B cell (primary cell): Measurements from ENCODE around the gene SMIM5. TPM values are rescaled to one million over a fixed set of nuclear protein-coding genes. Genes with fewer than 3 reads are reported as not detected.

Source experiments
- ATAC-seq: fragments of 200-7000 bp; cut with Tn5 transposase; one replicate; pipeline ENCODE4 v1.10.0; 2021; ENCODE audit warnings: low read depth, mild to moderate bottlenecking, moderate number of reproducible peaks, moderate library complexity
- CTCF ChIA-PET: fragments of 350-600 bp; sonication (Branson Sonifier 250); formaldehyde crosslinking; loops from one replicate; lab custom pipeline; 2021; ENCODE audit warnings: antibody characterized with exemption, inconsistent platforms; lab: Charles Lee
- POLR2A ChIA-PET: fragments of 350-600 bp; sonication (Branson Sonifier 250); formaldehyde crosslinking; loops from one replicate; lab custom pipeline; 2021; ENCODE audit warnings: antibody characterized with exemption; lab: Charles Lee
- DNase-seq: peaks from one replicate; pipeline ENCODE4 v3.0.0; 2013
- H2AFZ ChIP-seq: 2 replicates; pipeline ENCODE4 v1.6.1; 2012; ENCODE audit warnings: mild to moderate bottlenecking, low read depth, low read length; ENCODE audit not compliant: insufficient read depth, poor library complexity, severe bottlenecking
- H3K27ac ChIP-seq, 2 donors: 1 replicate in 1 of 2; 2 replicates in 1 of 2; pipeline ENCODE4 v1.5.1; 2012 to 2013; ENCODE audit warnings: low read length in 2 of 2, mild to moderate bottlenecking in 2 of 2, moderate library complexity in 1 of 2
- H3K27me3 ChIP-seq, 4 experiments: fragments of 200-600 bp in 1 of 4; sonication (generic) in 1 of 4; replicated peaks in 1 of 4; 1 replicate in 2 of 4; 2 replicates in 2 of 4; pipeline versions ENCODE4 v1.6.1 to v1.7.0; 2013 to 2016; ENCODE audit warnings: low read length in 3 of 4, mild to moderate bottlenecking in 2 of 4, mixed read lengths in 1 of 4, moderate library complexity in 1 of 4; ENCODE audit not compliant: insufficient read depth in 4 of 4, control insufficient read depth in 3 of 4; ENCODE audit errors: control extremely low read depth in 1 of 4
- H3K36me3 ChIP-seq, 2 experiments: replicated peaks in 1 of 2; 1 replicate in 1 of 2; 2 replicates in 1 of 2; pipeline versions ENCODE4 v1.6.1 to v1.7.1; 2013; ENCODE audit warnings: low read length in 1 of 2; ENCODE audit not compliant: insufficient read depth in 2 of 2, control insufficient read depth in 1 of 2; ENCODE audit errors: control extremely low read depth in 1 of 2, extremely low read depth in 1 of 2
- H3K4me1 ChIP-seq, 2 donors: fragments of 200-600 bp in 1 of 2; sonication (generic) in 1 of 2; 1 replicate in 1 of 2; 2 replicates in 1 of 2; pipeline versions ENCODE4 v1.5.1 to v1.6.1; 2013 to 2017; ENCODE audit warnings: low read length in 2 of 2; ENCODE audit not compliant: control insufficient read depth in 2 of 2, insufficient read depth in 2 of 2
- H3K4me2 ChIP-seq: replicated peaks from 2 replicates; pipeline ENCODE3; 2012; ENCODE audit warnings: mild to moderate bottlenecking, low read depth, low read length; ENCODE audit not compliant: poor library complexity, severe bottlenecking
- H3K4me3 ChIP-seq, 5 experiments: fragments of 200-600 bp in 1 of 5; sonication (generic) in 1 of 5; 1 replicate in 3 of 5; 2 replicates in 2 of 5; pipeline versions ENCODE4 v1.5.1 to v1.7.0; 2011 to 2016; ENCODE audit warnings: low read length in 4 of 5, mild to moderate bottlenecking in 4 of 5, low read depth in 2 of 5, control low read depth in 1 of 5, moderate library complexity in 1 of 5; ENCODE audit not compliant: insufficient read depth in 1 of 5; ENCODE audit errors: control extremely low read depth in 1 of 5, extremely low read depth in 1 of 5
- H3K79me2 ChIP-seq: fragments of 200-600 bp; sonication (generic); one replicate; pipeline ENCODE4 v1.6.0; 2016; ENCODE audit warnings: low read length; ENCODE audit not compliant: control insufficient read depth, insufficient read depth
- H3K9ac ChIP-seq: fragments of 200-600 bp; sonication (generic); 2 replicates; pipeline ENCODE4 v1.6.1; 2017; ENCODE audit warnings: mild to moderate bottlenecking, low read length, moderate library complexity
- H3K9me3 ChIP-seq, 3 donors: one replicate each; pipeline versions ENCODE4 v1.6.1 to v1.7.1; 2013; ENCODE audit warnings: low read length in 2 of 3; ENCODE audit not compliant: control insufficient read depth in 2 of 3, insufficient read depth in 1 of 3; ENCODE audit errors: control extremely low read depth in 1 of 3
- H4K20me1 ChIP-seq: 2 replicates; pipeline ENCODE4 v1.6.0; 2012; ENCODE audit warnings: mild to moderate bottlenecking, low read length; ENCODE audit not compliant: insufficient read depth, control insufficient read depth, poor library complexity, severe bottlenecking
- H3K27ac Mint-ChIP-seq: one replicate; pipeline ENCODE4 v1.8.0; 2021; ENCODE audit warnings: mixed read lengths
- H3K27me3 Mint-ChIP-seq: one replicate; pipeline ENCODE4 v1.8.0; 2021; ENCODE audit warnings: mixed read lengths
- H3K4me1 Mint-ChIP-seq: one replicate; pipeline ENCODE4 v1.8.0; 2021; ENCODE audit warnings: mixed read lengths
- H3K4me3 Mint-ChIP-seq: one replicate; pipeline ENCODE4 v1.8.0; 2021; ENCODE audit warnings: mixed read lengths
- H3K9me3 Mint-ChIP-seq: one replicate; pipeline ENCODE4 v1.8.0; 2022; ENCODE audit warnings: mixed read lengths; ENCODE audit not compliant: insufficient read depth
- CTCF ChIP-seq: fragments of 200-600 bp; IDR thresholded peaks from one replicate; pipeline ENCODE4 v1.8.0; 2022; ENCODE audit warnings: antibody characterized with exemption, mild to moderate bottlenecking
- EZH2 ChIP-seq: IDR thresholded peaks from 2 replicates; pipeline ENCODE4 v1.6.1; 2012; ENCODE audit warnings: borderline replicate concordance, low read depth, mild to moderate bottlenecking, moderate library complexity, low read length; ENCODE audit not compliant: insufficient read depth, poor library complexity, severe bottlenecking
- WGBS: methylation state at CpG from one replicate; pipeline ENCODE4 v1.1.5; 2013; ENCODE audit warnings: missing lambda C conversion rate; ENCODE audit not compliant: insufficient coverage; 5-methylcytosine and 5-hydroxymethylcytosine counted together
- intact Hi-C: fragments of 100-400 bp; cut with micrococcal nuclease; formaldehyde crosslinking; loops from one replicate; pipeline ENCODE4 v1.10.0; 2022
- polyA plus RNA-seq: library from polyadenylated mRNA; depleted of rRNA; stranded (reverse); fragments of >200 nt; gene quantifications from 2 replicates; pipeline ENCODE4 v1.2.3, GENCODE V29; 2012
- total RNA-seq, 2 donors: library from RNA; stranded (reverse); fragments of 120-200 nt in 1 of 2; gene quantifications; 1 replicate in 1 of 2; 2 replicates in 1 of 2; pipeline versions ENCODE4 v1.2.3 to v1.2.4, GENCODE V29; 2013 to 2022

The SMIM5 gene
- total and polyA plus RNA-seq, 2 donors (not counting 1 experiment from before 2014, with no cell fraction given) = 0.62 to 7.6 TPM

GRCh38 chr17:75666959-75667790 lies 33.9 kb downstream of the SMIM5 start, which contains the start of the genes RECQL5 and SAP30BP:
TSS of gene RECQL5 (minus strand) at chr17:75667154. CDS start at chr17:75666557, 597 bp downstream.
TSS of gene SAP30BP (plus strand) at chr17:75667338. CDS start at chr17:75667373, 35 bp downstream.
- H2AFZ ChIP-seq = peak within 1 kb of the TSS; percentile 93
- H3K27ac ChIP-seq = peak within 1 kb of the TSS; percentile 84 to 89
- under 1% methylated on average over 50 of the region's 55 CpGs for WGBS
- no peaks in the 10 kb centered on the region for H3K9me3 Mint-ChIP-seq
- peak within 1 kb of the TSS; percentile 50 for H3K4me3 Mint-ChIP-seq
- ChIA-PET POLR2A (interaction anchor here (0.6 to 1.2 kb wide), 5 partner anchors 9 to 396 kb away, joined by 3 to 9 read pairs (median 3); partner anchors contain the start of genes MIF4GD and SMIM5), CTCF (interaction anchor here (1.3 to 2.8 kb wide), 10 partner anchors 8 to 371 kb away, joined by 3 to 13 read pairs (median 4); partner anchors contain the start of genes SMIM5 and UNK)
- peaks cover 34% of the 10 kb centered on the region for H3K4me1 Mint-ChIP-seq
- peak; percentile 99 for DNase-seq
- H3K4me1 ChIP-seq = peaks cover 40 to 46% of the 10 kb centered on the region in 2 donors
- peaks cover 0 to 5% (median 2%) of the 10 kb centered on the region in 3 donors for H3K9me3 ChIP-seq
- H3K27ac Mint-ChIP-seq = peak within 1 kb of the TSS; percentile 78
- intact Hi-C loops = loop anchor here (2.0 to 10.0 kb wide), 3 partner anchors 188 to 688 kb away; partner anchors contain the start of gene WBP2
- peak within 1 kb of the TSS; percentile 96 for H3K4me2 ChIP-seq
- no peaks in the 10 kb centered on the region for H3K27me3 ChIP-seq
- peaks cover 63% of the 10 kb centered on the region for H3K79me2 ChIP-seq
- peaks cover 12 to 39% of the 10 kb centered on the region in 2 experiments for H3K36me3 ChIP-seq
- peak within 1 kb of the TSS; percentile 97 for H3K9ac ChIP-seq
- H3K27me3 Mint-ChIP-seq = no peaks in the 10 kb centered on the region
- TF ChIP-seq CTCF (no peak), EZH2 (no peak)
- peak; percentile 85 for ATAC-seq
- peaks cover 18% of the 10 kb centered on the region for H4K20me1 ChIP-seq
- peak within 1 kb of the TSS; percentile 84 to 99 (median 98) for H3K4me3 ChIP-seq
